ENCODE data around the gene PPFIA4.
A peak's percentile ranks its signal among the peaks of the same experiment; 100 is the strongest.

The PPFIA4 gene

GRCh38 chr1:203072911-203073310 lies 46.6 kb downstream of the PPFIA4 start:
- no peak overlapping the region for H3K4me3 ChIP-seq (ENCODE audit: insufficient read depth, low read depth, low read length)
- WGBS, 2 experiments, result 94 to 96% methylated on average over 3 of the region's 3 CpGs
- peaks cover 48% of the 10 kb centered on the region for H3K27me3 ChIP-seq (ENCODE audit: control insufficient read depth, insufficient read depth, low read length, poor library complexity, severe bottlenecking)
- H3K9me3 ChIP-seq (ENCODE audit: control insufficient read depth, low read length), result no peaks in the 10 kb centered on the region
- no peak overlapping the region for H3K27ac ChIP-seq (ENCODE audit: insufficient read depth, low read depth, low read length, poor library complexity, severe bottlenecking)
- no peaks in the 10 kb centered on the region for H3K36me3 ChIP-seq (ENCODE audit: control insufficient read depth, insufficient read depth, low read length)
- no peaks in the 10 kb centered on the region for H3K4me1 ChIP-seq (ENCODE audit: control insufficient read depth, insufficient read depth, low read length)

- WGBS, 2 experiments, result 84 to 87% methylated on average over 2 of the region's 2 CpGs
- H3K27ac ChIP-seq (ENCODE audit: insufficient read depth, low read depth, low read length, poor library complexity, severe bottlenecking), result no peak overlapping the region
Measured at GRCh38 chr1:203073469-203073868, 47.2 kb downstream of the PPFIA4 start.

GRCh38 chr1:203074610-203075009 lies 48.3 kb downstream of the PPFIA4 start:
- H3K4me3 ChIP-seq (ENCODE audit: insufficient read depth, low read depth, low read length), result no peak overlapping the region
- no peaks in the 10 kb centered on the region for H3K36me3 ChIP-seq (ENCODE audit: control insufficient read depth, insufficient read depth, low read length)
- H3K27me3 ChIP-seq (ENCODE audit: control insufficient read depth, insufficient read depth, low read length, poor library complexity, severe bottlenecking), result peaks cover 51% of the 10 kb centered on the region
- H3K4me1 ChIP-seq (ENCODE audit: control insufficient read depth, insufficient read depth, low read length), result no peaks in the 10 kb centered on the region
- no peak overlapping the region for H3K27ac ChIP-seq (ENCODE audit: insufficient read depth, low read depth, low read length, poor library complexity, severe bottlenecking)
- H3K9me3 ChIP-seq (ENCODE audit: control insufficient read depth, low read length), result no peaks in the 10 kb centered on the region

More at GRCh38 chr1:203073469-203073868, 47.2 kb downstream of the PPFIA4 start:
- no peaks in the 10 kb centered on the region for H3K4me1 ChIP-seq (ENCODE audit: control insufficient read depth, insufficient read depth, low read length)
- H3K4me3 ChIP-seq (ENCODE audit: insufficient read depth, low read depth, low read length), result no peak overlapping the region
- peaks cover 51% of the 10 kb centered on the region for H3K27me3 ChIP-seq (ENCODE audit: control insufficient read depth, insufficient read depth, low read length, poor library complexity, severe bottlenecking)
- H3K9me3 ChIP-seq (ENCODE audit: control insufficient read depth, low read length), result no peaks in the 10 kb centered on the region
- H3K36me3 ChIP-seq (ENCODE audit: control insufficient read depth, insufficient read depth, low read length), result no peaks in the 10 kb centered on the region

GRCh38 chr1:203075236-203076030 lies 49.1 kb downstream of the PPFIA4 start:
- H3K9me3 ChIP-seq (ENCODE audit: control insufficient read depth, low read length), result no peaks in the 10 kb centered on the region
- H3K4me3 ChIP-seq (ENCODE audit: insufficient read depth, low read depth, low read length), result peak overlapping the region; percentile 30
- H3K27me3 ChIP-seq (ENCODE audit: control insufficient read depth, insufficient read depth, low read length, poor library complexity, severe bottlenecking), result peaks cover 51% of the 10 kb centered on the region
- H3K27ac ChIP-seq (ENCODE audit: insufficient read depth, low read depth, low read length, poor library complexity, severe bottlenecking), result no peak overlapping the region
- no peaks in the 10 kb centered on the region for H3K4me1 ChIP-seq (ENCODE audit: control insufficient read depth, insufficient read depth, low read length)
- H3K36me3 ChIP-seq (ENCODE audit: control insufficient read depth, insufficient read depth, low read length), result no peaks in the 10 kb centered on the region
- WGBS, 2 experiments, result 19% methylated on average over 56 of the region's 56 CpGs

GRCh38 chr1:203076031-203076511 lies 49.8 kb downstream of the PPFIA4 start:
- H3K4me1 ChIP-seq (ENCODE audit: control insufficient read depth, insufficient read depth, low read length), result no peaks in the 10 kb centered on the region
- H3K27me3 ChIP-seq (ENCODE audit: control insufficient read depth, insufficient read depth, low read length, poor library complexity, severe bottlenecking), result peaks cover 51% of the 10 kb centered on the region
- WGBS, 2 experiments, result 46 to 48% methylated on average over 29 of the region's 30 CpGs
- H3K36me3 ChIP-seq (ENCODE audit: control insufficient read depth, insufficient read depth, low read length), result no peaks in the 10 kb centered on the region
- no peak overlapping the region for H3K27ac ChIP-seq (ENCODE audit: insufficient read depth, low read depth, low read length, poor library complexity, severe bottlenecking)
- no peaks in the 10 kb centered on the region for H3K9me3 ChIP-seq (ENCODE audit: control insufficient read depth, low read length)
- peak overlapping the region; percentile 30 for H3K4me3 ChIP-seq (ENCODE audit: insufficient read depth, low read depth, low read length)

- Histone ChIP-seq H3K4me1 (ENCODE audit: control insufficient read depth, insufficient read depth, low read length) (peaks cover 1% of the 10 kb centered on the region), H3K36me3 (ENCODE audit: control insufficient read depth, insufficient read depth, low read length) (no peaks in the 10 kb centered on the region), H3K9me3 (ENCODE audit: control insufficient read depth, low read length) (no peaks in the 10 kb centered on the region), H3K27ac (ENCODE audit: insufficient read depth, low read depth, low read length, poor library complexity, severe bottlenecking) (no peak overlapping the region), H3K4me3 (ENCODE audit: insufficient read depth, low read depth, low read length) (no peak overlapping the region), H3K27me3 (ENCODE audit: control insufficient read depth, insufficient read depth, low read length, poor library complexity, severe bottlenecking) (peaks cover 51% of the 10 kb centered on the region)
- 93 to 94% methylated on average over 3 of the region's 3 CpGs for WGBS, 2 experiments
Measured at GRCh38 chr1:203077367-203077766, 51.1 kb downstream of the PPFIA4 start.

GRCh38 chr1:203077956-203078355 lies 51.7 kb downstream of the PPFIA4 start:
- Histone ChIP-seq H3K4me3 (ENCODE audit: insufficient read depth, low read depth, low read length) (no peak overlapping the region), H3K27me3 (ENCODE audit: control insufficient read depth, insufficient read depth, low read length, poor library complexity, severe bottlenecking) (peaks cover 51% of the 10 kb centered on the region), H3K27ac (ENCODE audit: insufficient read depth, low read depth, low read length, poor library complexity, severe bottlenecking) (no peak overlapping the region), H3K4me1 (ENCODE audit: control insufficient read depth, insufficient read depth, low read length) (peaks cover 6% of the 10 kb centered on the region), H3K9me3 (ENCODE audit: control insufficient read depth, low read length) (no peaks in the 10 kb centered on the region), H3K36me3 (ENCODE audit: control insufficient read depth, insufficient read depth, low read length) (no peaks in the 10 kb centered on the region)
- 90 to 97% methylated on average over 2 of the region's 2 CpGs for WGBS, 2 experiments

- no peak overlapping the region for H3K27ac ChIP-seq (ENCODE audit: insufficient read depth, low read depth, low read length, poor library complexity, severe bottlenecking)
- peaks cover 11% of the 10 kb centered on the region for H3K4me1 ChIP-seq (ENCODE audit: control insufficient read depth, insufficient read depth, low read length)
- H3K27me3 ChIP-seq (ENCODE audit: control insufficient read depth, insufficient read depth, low read length, poor library complexity, severe bottlenecking), result peaks cover 48% of the 10 kb centered on the region
- no peak overlapping the region for H3K4me3 ChIP-seq (ENCODE audit: insufficient read depth, low read depth, low read length)
- no peaks in the 10 kb centered on the region for H3K36me3 ChIP-seq (ENCODE audit: control insufficient read depth, insufficient read depth, low read length)
- no peaks in the 10 kb centered on the region for H3K9me3 ChIP-seq (ENCODE audit: control insufficient read depth, low read length)
- WGBS, 2 experiments, result 91 to 94% methylated on average over 3 of the region's 3 CpGs
Measured at GRCh38 chr1:203078478-203078877, 52.2 kb downstream of the PPFIA4 start.

- 83 to 90% methylated on average over 5 of the region's 5 CpGs for WGBS, 2 experiments
- Histone ChIP-seq H3K27ac (ENCODE audit: insufficient read depth, low read depth, low read length, poor library complexity, severe bottlenecking) (no peak overlapping the region), H3K4me3 (ENCODE audit: insufficient read depth, low read depth, low read length) (no peak overlapping the region), H3K9me3 (ENCODE audit: control insufficient read depth, low read length) (no peaks in the 10 kb centered on the region), H3K4me1 (ENCODE audit: control insufficient read depth, insufficient read depth, low read length) (peaks cover 12% of the 10 kb centered on the region), H3K27me3 (ENCODE audit: control insufficient read depth, insufficient read depth, low read length, poor library complexity, severe bottlenecking) (peaks cover 28% of the 10 kb centered on the region), H3K36me3 (ENCODE audit: control insufficient read depth, insufficient read depth, low read length) (no peaks in the 10 kb centered on the region)
Measured at GRCh38 chr1:203080456-203080855, 54.2 kb downstream of the PPFIA4 start.

GRCh38 chr1:203081465-203082230 lies 55.4 kb downstream of the PPFIA4 start:
- H3K36me3 ChIP-seq (ENCODE audit: control insufficient read depth, insufficient read depth, low read length), result no peaks in the 10 kb centered on the region
- 73 to 77% methylated on average over 9 of the region's 9 CpGs for WGBS, 2 experiments
- H3K4me1 ChIP-seq (ENCODE audit: control insufficient read depth, insufficient read depth, low read length), result peaks cover 20% of the 10 kb centered on the region
- H3K27me3 ChIP-seq (ENCODE audit: control insufficient read depth, insufficient read depth, low read length, poor library complexity, severe bottlenecking), result peaks cover 16% of the 10 kb centered on the region
- H3K9me3 ChIP-seq (ENCODE audit: control insufficient read depth, low read length), result no peaks in the 10 kb centered on the region
- no peak overlapping the region for H3K4me3 ChIP-seq (ENCODE audit: insufficient read depth, low read depth, low read length)
- H3K27ac ChIP-seq (ENCODE audit: insufficient read depth, low read depth, low read length, poor library complexity, severe bottlenecking), result no peak overlapping the region

All from ectodermal cell (in vitro differentiated cells).